Jurkat, Clone E6-1 (cell line): ENCODE data around the gene LRBA. TPM values are rescaled to one million over a fixed set of nuclear protein-coding genes. Genes with fewer than 3 reads are reported as not detected.
"Not testable (repeated sequence)": the region's sequence is repeated elsewhere in the genome, so short reads cannot be mapped to it uniquely, and the experiment has no call there.

Experiments used
- DNase-seq: peaks from one replicate; pipeline ENCODE4 v3.0.0-alpha.2; 2011; ENCODE audit warnings: low read depth, low spot score
- H3K4me3 ChIP-seq: 2 replicates; pipeline ENCODE4 v1.5.1; 2011; ENCODE audit warnings: mild to moderate bottlenecking, low read length, control low read depth, moderate library complexity
- polyA plus RNA-seq: library from polyadenylated mRNA; unstranded; fragments of >200 nt; gene quantifications from one replicate; pipeline ENCODE4 v1.2.1, GENCODE V29; 2012; ENCODE audit warnings: missing spikeins; ENCODE audit not compliant: insufficient read length, insufficient read depth

Gene LRBA
- polyA plus RNA-seq = 24.2 TPM

GRCh38 chr4:151014521-151015458 lies at the start of gene LRBA:
Gene LRBA (minus strand): TSS chr4:151015284. CDS start chr4:151014642, 642 bp downstream.
- peak within 1 kb of the TSS; percentile 94 for H3K4me3 ChIP-seq
- DNase-seq = peak; percentile 71

- H3K4me3 ChIP-seq, DNase-seq: not testable (repeated sequence)
Measured at GRCh38 chr4:151063143-151063542, 48.1 kb upstream of the LRBA start.

GRCh38 chr4:151055539-151055938 lies 40.5 kb upstream of the LRBA start:
- DNase-seq = no peak
- H3K4me3 ChIP-seq = no peak overlapping the region

GRCh38 chr4:151052785-151053184 lies 37.7 kb upstream of the LRBA start:
- DNase-seq = no peak
- no peak overlapping the region for H3K4me3 ChIP-seq

- no peak overlapping the region for H3K4me3 ChIP-seq
- DNase-seq = no peak
Measured at GRCh38 chr4:151049430-151049884, 34.4 kb upstream of the LRBA start.

GRCh38 chr4:151048913-151049312 lies 33.8 kb upstream of the LRBA start:
- no peak for DNase-seq
- H3K4me3 ChIP-seq = no peak overlapping the region

GRCh38 chr4:151046609-151047008 lies 31.5 kb upstream of the LRBA start:
- no peak overlapping the region for H3K4me3 ChIP-seq
- no peak for DNase-seq

- H3K4me3 ChIP-seq = no peak overlapping the region
- peak; percentile 1 for DNase-seq
Measured at GRCh38 chr4:151045907-151046306, 30.8 kb upstream of the LRBA start.

GRCh38 chr4:151043803-151044515 lies 28.9 kb upstream of the LRBA start:
- DNase-seq = no peak
- no peak overlapping the region for H3K4me3 ChIP-seq

- no peak overlapping the region for H3K4me3 ChIP-seq
- no peak for DNase-seq
Measured at GRCh38 chr4:151039733-151040132, 24.6 kb upstream of the LRBA start.

GRCh38 chr4:151038452-151039157 lies 23.5 kb upstream of the LRBA start:
- no peak for DNase-seq
- no peak overlapping the region for H3K4me3 ChIP-seq

GRCh38 chr4:151035911-151036310 lies 20.8 kb upstream of the LRBA start:
- DNase-seq = no peak
- no peak overlapping the region for H3K4me3 ChIP-seq

- no peak overlapping the region for H3K4me3 ChIP-seq
- no peak for DNase-seq
Measured at GRCh38 chr4:151035328-151035727, 20.2 kb upstream of the LRBA start.

GRCh38 chr4:151034829-151035228 lies 19.7 kb upstream of the LRBA start:
- DNase-seq = no peak
- no peak overlapping the region for H3K4me3 ChIP-seq

- no peak for DNase-seq
- H3K4me3 ChIP-seq = no peak overlapping the region
Measured at GRCh38 chr4:151031831-151032605, 16.9 kb upstream of the LRBA start.

- H3K4me3 ChIP-seq = no peak overlapping the region
- DNase-seq = no peak
Measured at GRCh38 chr4:151029537-151029936, 14.5 kb upstream of the LRBA start.

- H3K4me3 ChIP-seq, DNase-seq: not testable (repeated sequence)
Measured at GRCh38 chr4:151029006-151029405, 13.9 kb upstream of the LRBA start.

GRCh38 chr4:151025759-151026158 lies 10.7 kb upstream of the LRBA start:
- DNase-seq = no peak

GRCh38 chr4:151022586-151022985 lies 7.5 kb upstream of the LRBA start:
- no peak for DNase-seq
- H3K4me3 ChIP-seq = no peak overlapping the region

More at GRCh38 chr4:151025759-151026158, 10.7 kb upstream of the LRBA start:
- no peak overlapping the region for H3K4me3 ChIP-seq
